ENCODE data around the gene CMC4. TPM values are rescaled to one million over a fixed set of nuclear protein-coding genes. Genes with fewer than 3 reads are reported as not detected.

Gene CMC4
- total RNA-seq, 2 donors from 2014 or later: 5.2 to 8.3 TPM

GRCh38 chrX:155046129-155046810, 24.7 kb downstream of the CMC4 start:
- peaks cover 44% of the 10 kb centered on the region for H3K9me3 Mint-ChIP-seq
- no peak for TF ChIP-seq CTCF (conservative IDR thresholded peaks at IDR 0.05)

GRCh38 chrX:155035688-155036087, 35.2 kb downstream of the CMC4 start:
- Mint-ChIP-seq H3K27ac (no peak overlapping the region), H3K4me1 (no peaks in the 10 kb centered on the region), H3K27me3 (ENCODE audit: insufficient read depth) (no peaks in the 10 kb centered on the region), H3K4me3 (no peak overlapping the region), H3K36me3 (ENCODE audit: low read depth) (peaks cover 38% of the 10 kb centered on the region), H3K9me3 (peaks cover 60% of the 10 kb centered on the region)
- Histone ChIP-seq H3K36me3 (ENCODE audit: control insufficient read depth, insufficient read depth, low read length) (peaks cover 16% of the 10 kb centered on the region), H3K27ac (ENCODE audit: low read depth, low read length) (no peak overlapping the region), H3K27me3 (ENCODE audit: control insufficient read depth, insufficient read depth, low read length, poor library complexity, severe bottlenecking) (no peaks in the 10 kb centered on the region), H3K9me3 (ENCODE audit: control insufficient read depth, low read length) (peaks cover 14% of the 10 kb centered on the region), H3K9ac (ENCODE audit: extremely low read depth, low read length, poor library complexity, severe bottlenecking) (no peak overlapping the region), H3K4me3 (ENCODE audit: low read length) (no peak overlapping the region), H3K4me1 (ENCODE audit: control insufficient read depth, insufficient read depth, low read length) (no peaks in the 10 kb centered on the region)
- no peak for TF ChIP-seq CTCF (conservative IDR thresholded peaks at IDR 0.05)
- WGBS, 2 experiments (ENCODE audit: insufficient coverage in 1 of 2, insufficient read length in 1 of 2): 90 to 100% methylated on average over 1 to 2 of the region's 4 CpGs
- DNase-seq: no peak

More at GRCh38 chrX:155046129-155046810, 24.7 kb downstream of the CMC4 start:
- Histone ChIP-seq H3K27me3 (ENCODE audit: control insufficient read depth, insufficient read depth, low read length, poor library complexity, severe bottlenecking) (no peaks in the 10 kb centered on the region), H3K27ac (ENCODE audit: low read depth, low read length) (no peak overlapping the region), H3K4me1 (ENCODE audit: control insufficient read depth, insufficient read depth, low read length) (no peaks in the 10 kb centered on the region), H3K9me3 (ENCODE audit: control insufficient read depth, low read length) (no peaks in the 10 kb centered on the region), H3K4me3 (ENCODE audit: low read length) (no peak overlapping the region), H3K36me3 (ENCODE audit: control insufficient read depth, insufficient read depth, low read length) (no peaks in the 10 kb centered on the region), H3K9ac (ENCODE audit: extremely low read depth, low read length, poor library complexity, severe bottlenecking) (no peak overlapping the region)
- H3K36me3 Mint-ChIP-seq (ENCODE audit: low read depth): peaks cover 5% of the 10 kb centered on the region
- no peak overlapping the region for H3K27ac Mint-ChIP-seq
- peaks cover 5% of the 10 kb centered on the region for H3K4me1 Mint-ChIP-seq
- H3K4me3 Mint-ChIP-seq: no peak overlapping the region
- DNase-seq: no peak
- 95% methylated on average over 5 of the region's 6 CpGs; no CpG with 5 or more reads in 1 of the 2 experiments for WGBS, 2 experiments (ENCODE audit: insufficient coverage in 1 of 2, insufficient read length in 1 of 2)
- H3K27me3 Mint-ChIP-seq (ENCODE audit: insufficient read depth): no peaks in the 10 kb centered on the region

DNA sequence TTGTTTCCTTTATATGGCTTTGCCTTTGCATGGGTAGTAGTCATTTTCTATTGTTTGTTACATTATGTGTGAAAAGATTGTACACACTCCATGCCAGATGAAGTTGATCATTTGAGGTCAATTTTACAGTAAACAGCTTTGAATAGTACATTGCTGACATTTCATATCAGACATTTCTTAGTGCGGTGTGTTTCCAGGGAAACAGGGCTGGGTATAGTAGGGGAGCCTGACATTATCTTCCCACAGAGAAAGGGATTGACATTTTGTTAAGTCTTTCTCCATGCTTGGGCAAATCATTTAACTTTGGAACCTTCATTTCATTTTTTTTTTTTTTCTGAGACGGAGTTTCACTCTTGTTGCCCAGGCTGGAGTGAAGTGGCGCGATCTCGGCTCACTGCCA, 39.3 kb downstream of the CMC4 start:
- Histone ChIP-seq H3K9ac (ENCODE audit: extremely low read depth, low read length, poor library complexity, severe bottlenecking) (no peak overlapping the region), H3K36me3 (ENCODE audit: control insufficient read depth, insufficient read depth, low read length) (peaks cover 16% of the 10 kb centered on the region), H3K4me3 (ENCODE audit: low read length) (no peak overlapping the region), H3K27ac (ENCODE audit: low read depth, low read length) (no peak overlapping the region), H3K27me3 (ENCODE audit: control insufficient read depth, insufficient read depth, low read length, poor library complexity, severe bottlenecking) (no peaks in the 10 kb centered on the region), H3K9me3 (ENCODE audit: control insufficient read depth, low read length) (peaks cover 14% of the 10 kb centered on the region), H3K4me1 (ENCODE audit: control insufficient read depth, insufficient read depth, low read length) (no peaks in the 10 kb centered on the region)
- Mint-ChIP-seq H3K4me1 (peaks cover 8% of the 10 kb centered on the region), H3K36me3 (ENCODE audit: low read depth) (peaks cover 30% of the 10 kb centered on the region), H3K27ac (no peak overlapping the region), H3K9me3 (peaks cover 60% of the 10 kb centered on the region), H3K27me3 (ENCODE audit: insufficient read depth) (no peaks in the 10 kb centered on the region), H3K4me3 (no peak overlapping the region)
- 95% methylated on average over 5 of the region's 5 CpGs; no CpG with 5 or more reads in 1 of the 2 experiments for WGBS, 2 experiments (ENCODE audit: insufficient coverage in 1 of 2, insufficient read length in 1 of 2)
- no peak for DNase-seq
- TF ChIP-seq CTCF (conservative IDR thresholded peaks at IDR 0.05): no peak
